ENCODE measurements around the gene ANO7. TPM values are rescaled to one million over a fixed set of nuclear protein-coding genes. Genes with fewer than 3 reads are reported as not detected.

The ANO7 gene
- total RNA-seq, 1 experiment from 2014 or later = 0.84 TPM

DNA sequence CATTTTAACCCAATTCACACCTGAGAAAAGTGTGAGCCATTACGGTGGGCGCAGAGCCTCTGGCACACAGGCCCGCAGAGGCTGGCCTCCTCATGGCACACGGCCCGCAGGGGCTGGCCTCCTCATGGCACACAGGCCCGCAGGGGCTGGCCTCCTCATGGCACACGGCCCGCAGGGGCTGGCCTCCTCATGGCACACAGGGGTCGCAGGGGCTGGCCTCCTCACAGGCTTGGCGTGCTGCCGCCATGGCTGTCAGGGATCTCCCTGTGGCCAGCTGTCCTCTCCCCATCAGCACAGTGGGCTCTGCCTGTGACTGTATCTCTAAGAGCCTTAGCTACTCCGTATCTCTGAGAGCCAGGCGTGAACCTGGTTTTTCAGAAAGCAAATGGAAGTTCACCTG is 24.6 kb downstream of the ANO7 start:
- Histone ChIP-seq H3K4me2 (ENCODE audit: low read length) (no peak overlapping the region), H3K27ac (ENCODE audit: low read depth, low read length) (no peak overlapping the region), H3K9me3 (ENCODE audit: control insufficient read depth in 1 of 2, insufficient read depth in 1 of 2, low read depth in 1 of 2, low read length in 2 of 2) (no peaks in the 10 kb centered on the region), H3K4me1 (ENCODE audit: control insufficient read depth in 1 of 2, insufficient read depth in 2 of 2, low read length in 2 of 2) (peaks cover 0 to under 1% of the 10 kb centered on the region in 2 experiments; a peak in 1 of 4 replicates), H3K27me3 (ENCODE audit: insufficient read depth, low read length) (no peaks in the 10 kb centered on the region), H4K20me1 (ENCODE audit: insufficient read depth) (no peaks in the 10 kb centered on the region), H3K79me2 (ENCODE audit: insufficient read depth, low read length) (no peaks in the 10 kb centered on the region), H3K36me3 (ENCODE audit: control insufficient read depth in 1 of 2, insufficient read depth in 2 of 2, low read length in 2 of 2) (no peaks in the 10 kb centered on the region), H2AFZ (ENCODE audit: low read depth, low read length, poor library complexity, severe bottlenecking) (no peak overlapping the region), H3K9ac (ENCODE audit: low read length) (no peak overlapping the region), H3K9me2 (ENCODE audit: insufficient read depth) (no peaks in the 10 kb centered on the region), H3K4me3 (replicated peaks in 1 of 2; ENCODE audit: low read depth in 1 of 2, low read length in 2 of 2) (no peak overlapping the region)
- intact Hi-C loops (cut with micrococcal nuclease) = no loop called here
- no TSS peak for BruUV-seq (replicated peaks)
- TF ChIP-seq ATF3 (IDR thresholded peaks at IDR 0.05) (no peak), TCF7L2 (IDR thresholded peaks at IDR 0.05; ENCODE audit: borderline replicate concordance, extremely low read depth, insufficient read depth, insufficient read length) (no peak), ZNF274 (IDR thresholded peaks at IDR 0.05; ENCODE audit: low read depth, low read length) (no peak), MAX (IDR thresholded peaks at IDR 0.05) (no peak), CEBPB (IDR thresholded peaks at IDR 0.05; ENCODE audit: low read depth) (no peak), POLR2A (IDR thresholded peaks at IDR 0.05; ENCODE audit: borderline replicate concordance, extremely low read depth, insufficient read depth, insufficient read length) (no peak), JUND (IDR thresholded peaks at IDR 0.05) (no peak), SRF (IDR thresholded peaks at IDR 0.05; ENCODE audit: low read depth) (no peak), EGR1 (IDR thresholded peaks at IDR 0.05; ENCODE audit: low read depth) (no peak), CBX3 (IDR thresholded peaks at IDR 0.05; ENCODE audit: low read depth) (no peak), CTCF (IDR thresholded peaks at IDR 0.05 in 2 of 3, conservative IDR thresholded peaks at IDR 0.05 in 1 of 3; ENCODE audit: borderline replicate concordance in 1 of 3, insufficient read depth in 1 of 3, low read depth in 2 of 3, low read length in 2 of 3) (no peak), POLR2AphosphoS5 (IDR thresholded peaks at IDR 0.05; ENCODE audit: low read depth, low read length) (no peak), YY1 (IDR thresholded peaks at IDR 0.05; ENCODE audit: extremely low read depth, insufficient replicate concordance, low read depth, low read length) (no peak)
- DNase-seq (ENCODE audit: low read depth, low spot score) (no peak), ATAC-seq (no peak)
- ChIA-PET RAD21 (ENCODE audit: low non-redundant PET in 1 of 2, low total read pairs in 2 of 2, uncharacterized antibody in 2 of 2, unreplicated experiment in 2 of 2) (no interaction called here), POLR2A (no interaction called here), CTCF (no interaction called here)
